SK-N-SH treated with all-trans-retinoic acid at 6 μM for 48 hours (cell line): ENCODE measurements around the gene IL22RA2.

Source experiments
- ATAC-seq: fragments of 200-7000 bp; cut with Tn5 transposase; 3 replicates; pipeline ENCODE4 v1.9.1; 2020; ENCODE audit warnings: mild to moderate bottlenecking, moderate library complexity
- CSDC2 ChIP-seq: fragments of 250-450 bp; sonication (Bioruptor Pico); IDR thresholded peaks from 2 replicates; pipeline ENCODE4 v1.5.0; 2020; ENCODE audit warnings: mild to moderate bottlenecking, moderate library complexity
- ESRRG ChIP-seq: fragments of 250-450 bp; sonication (Bioruptor Pico); IDR thresholded peaks from 2 replicates; pipeline ENCODE4 v1.6.1; 2021; ENCODE audit warnings: mild to moderate bottlenecking
- GLIS3 ChIP-seq: fragments of 250-450 bp; sonication (Bioruptor Pico); IDR thresholded peaks from 2 replicates; pipeline ENCODE4 v1.5.0; 2020; ENCODE audit warnings: mild to moderate bottlenecking, moderate library complexity
- ISL1 ChIP-seq: fragments of 250-450 bp; sonication (Bioruptor Pico); IDR thresholded peaks from 2 replicates; pipeline ENCODE4 v2.1.2; 2022; ENCODE audit warnings: mild to moderate bottlenecking, moderate library complexity
- PATZ1 ChIP-seq: fragments of 250-450 bp; sonication (Bioruptor Pico); IDR thresholded peaks from 2 replicates; pipeline ENCODE4 v1.8.0; 2020; ENCODE audit warnings: mild to moderate bottlenecking, moderate library complexity, borderline replicate concordance
- PPARA ChIP-seq: fragments of 250-450 bp; sonication (Bioruptor Pico); IDR thresholded peaks from 2 replicates; pipeline ENCODE4 v1.5.0; 2020; ENCODE audit warnings: mild to moderate bottlenecking, borderline replicate concordance
- RARB ChIP-seq: fragments of 250-450 bp; sonication (Bioruptor Pico); IDR thresholded peaks from 2 replicates; pipeline ENCODE4 v1.8.0; 2021; ENCODE audit warnings: mild to moderate bottlenecking, moderate library complexity
- SNAI2 ChIP-seq: fragments of 250-450 bp; sonication (Bioruptor Pico); IDR thresholded peaks from 2 replicates; pipeline ENCODE4 v1.5.0; 2020; ENCODE audit warnings: mild to moderate bottlenecking, moderate library complexity
- TCF4 ChIP-seq: fragments of 250-450 bp; sonication (Bioruptor Pico); IDR thresholded peaks from 2 replicates; pipeline ENCODE4 v1.8.0; 2021; ENCODE audit warnings: mild to moderate bottlenecking, moderate library complexity, borderline replicate concordance
- TOX ChIP-seq: fragments of 250-450 bp; sonication (Bioruptor Pico); IDR thresholded peaks from 2 replicates; pipeline ENCODE4 v1.8.0; 2021; ENCODE audit warnings: mild to moderate bottlenecking, moderate library complexity, borderline replicate concordance
- TSHZ2 ChIP-seq: fragments of 250-450 bp; sonication (Bioruptor Pico); IDR thresholded peaks from 2 replicates; pipeline ENCODE4 v1.5.0; 2020; ENCODE audit warnings: mild to moderate bottlenecking, moderate library complexity
- ZC3H10 ChIP-seq: fragments of 250-450 bp; sonication (Bioruptor Pico); IDR thresholded peaks from 2 replicates; pipeline ENCODE4 v1.5.1; 2021; ENCODE audit warnings: mild to moderate bottlenecking, moderate library complexity
- ZFP3 ChIP-seq: fragments of 250-450 bp; sonication (Bioruptor Pico); IDR thresholded peaks from 2 replicates; pipeline ENCODE4 v1.5.0; 2020; ENCODE audit warnings: mild to moderate bottlenecking, moderate library complexity
- ZNF565 ChIP-seq: fragments of 450-650 bp; formaldehyde crosslinking; conservative IDR thresholded peaks from 2 replicates; pipeline ENCODE4 v1.5.0; 2020; ENCODE audit warnings: low read depth, mild to moderate bottlenecking, moderate library complexity
- ZNF70 ChIP-seq: fragments of 450-650 bp; formaldehyde crosslinking; IDR thresholded peaks from 2 replicates; pipeline ENCODE4 v1.5.0; 2020; ENCODE audit warnings: mild to moderate bottlenecking, moderate library complexity
- ZNF8 ChIP-seq: fragments of 450-650 bp; formaldehyde crosslinking; IDR thresholded peaks from 2 replicates; pipeline ENCODE4 v1.5.0; 2020; ENCODE audit warnings: mild to moderate bottlenecking, moderate library complexity
- TF ChIP-seq, protein P1 (sequence below): fragments of 250-450 bp; sonication (Bioruptor Pico); IDR thresholded peaks from 2 replicates; pipeline ENCODE4 v1.5.1; 2020; ENCODE audit warnings: low read depth, mild to moderate bottlenecking, moderate library complexity
- TF ChIP-seq, protein P2 (sequence below): fragments of 250-450 bp; sonication (Bioruptor Pico); IDR thresholded peaks from 2 replicates; pipeline ENCODE4 v1.8.0; 2021; ENCODE audit warnings: low read depth, mild to moderate bottlenecking, moderate library complexity, borderline replicate concordance
- TF ChIP-seq, protein P3 (sequence below): fragments of 250-450 bp; sonication (Bioruptor Pico); IDR thresholded peaks from 2 replicates; pipeline ENCODE4 v1.5.1; 2021; ENCODE audit warnings: mild to moderate bottlenecking, moderate library complexity

Gene IL22RA2

GRCh38 chr6:137102851-137103492 is 70.5 kb downstream of the IL22RA2 start:
- no peak for ATAC-seq
- TF ChIP-seq TCF4 = no peak
- no peak for TF ChIP-seq ISL1 (CRISPR knock-in tag)
- TF ChIP-seq, protein P1, sequence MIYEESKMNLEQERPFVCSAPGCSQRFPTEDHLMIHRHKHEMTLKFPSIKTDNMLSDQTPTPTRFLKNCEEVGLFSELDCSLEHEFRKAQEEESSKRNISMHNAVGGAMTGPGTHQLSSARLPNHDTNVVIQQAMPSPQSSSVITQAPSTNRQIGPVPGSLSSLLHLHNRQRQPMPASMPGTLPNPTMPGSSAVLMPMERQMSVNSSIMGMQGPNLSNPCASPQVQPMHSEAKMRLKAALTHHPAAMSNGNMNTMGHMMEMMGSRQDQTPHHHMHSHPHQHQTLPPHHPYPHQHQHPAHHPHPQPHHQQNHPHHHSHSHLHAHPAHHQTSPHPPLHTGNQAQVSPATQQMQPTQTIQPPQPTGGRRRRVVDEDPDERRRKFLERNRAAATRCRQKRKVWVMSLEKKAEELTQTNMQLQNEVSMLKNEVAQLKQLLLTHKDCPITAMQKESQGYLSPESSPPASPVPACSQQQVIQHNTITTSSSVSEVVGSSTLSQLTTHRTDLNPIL (CRISPR knock-in tag) = no peak
- TF ChIP-seq ZNF565 (CRISPR knock-in tag) = no peak
- no peak for TF ChIP-seq PPARA
- TF ChIP-seq ESRRG (CRISPR knock-in tag) = no peak
- no peak for TF ChIP-seq ZC3H10 (CRISPR knock-in tag)
- no peak for TF ChIP-seq ZFP3 (CRISPR knock-in tag)
- TF ChIP-seq, protein P2, sequence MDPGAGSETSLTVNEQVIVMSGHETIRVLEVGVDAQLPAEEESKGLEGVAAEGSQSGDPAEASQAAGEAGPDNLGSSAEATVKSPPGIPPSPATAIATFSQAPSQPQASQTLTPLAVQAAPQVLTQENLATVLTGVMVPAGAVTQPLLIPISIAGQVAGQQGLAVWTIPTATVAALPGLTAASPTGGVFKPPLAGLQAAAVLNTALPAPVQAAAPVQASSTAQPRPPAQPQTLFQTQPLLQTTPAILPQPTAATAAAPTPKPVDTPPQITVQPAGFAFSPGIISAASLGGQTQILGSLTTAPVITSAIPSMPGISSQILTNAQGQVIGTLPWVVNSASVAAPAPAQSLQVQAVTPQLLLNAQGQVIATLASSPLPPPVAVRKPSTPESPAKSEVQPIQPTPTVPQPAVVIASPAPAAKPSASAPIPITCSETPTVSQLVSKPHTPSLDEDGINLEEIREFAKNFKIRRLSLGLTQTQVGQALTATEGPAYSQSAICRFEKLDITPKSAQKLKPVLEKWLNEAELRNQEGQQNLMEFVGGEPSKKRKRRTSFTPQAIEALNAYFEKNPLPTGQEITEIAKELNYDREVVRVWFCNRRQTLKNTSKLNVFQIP (CRISPR knock-in tag) = no peak
- TF ChIP-seq CSDC2 (CRISPR knock-in tag) = no peak
- TF ChIP-seq, protein P3, sequence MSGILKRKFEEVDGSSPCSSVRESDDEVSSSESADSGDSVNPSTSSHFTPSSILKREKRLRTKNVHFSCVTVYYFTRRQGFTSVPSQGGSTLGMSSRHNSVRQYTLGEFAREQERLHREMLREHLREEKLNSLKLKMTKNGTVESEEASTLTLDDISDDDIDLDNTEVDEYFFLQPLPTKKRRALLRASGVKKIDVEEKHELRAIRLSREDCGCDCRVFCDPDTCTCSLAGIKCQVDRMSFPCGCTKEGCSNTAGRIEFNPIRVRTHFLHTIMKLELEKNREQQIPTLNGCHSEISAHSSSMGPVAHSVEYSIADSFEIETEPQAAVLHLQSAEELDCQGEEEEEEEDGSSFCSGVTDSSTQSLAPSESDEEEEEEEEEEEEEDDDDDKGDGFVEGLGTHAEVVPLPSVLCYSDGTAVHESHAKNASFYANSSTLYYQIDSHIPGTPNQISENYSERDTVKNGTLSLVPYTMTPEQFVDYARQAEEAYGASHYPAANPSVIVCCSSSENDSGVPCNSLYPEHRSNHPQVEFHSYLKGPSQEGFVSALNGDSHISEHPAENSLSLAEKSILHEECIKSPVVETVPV (CRISPR knock-in tag) = no peak
- TF ChIP-seq ZNF70 (CRISPR knock-in tag) = no peak
- no peak for TF ChIP-seq RARB (CRISPR knock-in tag)
- TF ChIP-seq, all 23 proteins: peak for 0

- TF ChIP-seq TSHZ2 (CRISPR knock-in tag) (no peak), ESRRG (CRISPR knock-in tag) (no peak), TOX (CRISPR knock-in tag) (no peak), SNAI2 (CRISPR knock-in tag) (no peak), CSDC2 (CRISPR knock-in tag) (no peak), ZFP3 (CRISPR knock-in tag) (no peak), ZNF8 (CRISPR knock-in tag) (no peak), ZNF565 (CRISPR knock-in tag) (no peak), ZNF70 (CRISPR knock-in tag) (no peak), GLIS3 (CRISPR knock-in tag) (no peak), TCF4 (no peak), PATZ1 (no peak), RARB (CRISPR knock-in tag) (no peak)
- TF ChIP-seq, protein P2 (CRISPR knock-in tag) = no peak
- TF ChIP-seq, protein P3 (CRISPR knock-in tag) = no peak
- TF ChIP-seq, protein P1 (CRISPR knock-in tag) = no peak
- no peak for ATAC-seq
Observed at GRCh38 chr6:137102050-137102848, 71.2 kb downstream of the IL22RA2 start.
